HEK293 (cell line): ENCODE data around the gene TMEM141.
"Not testable (repeated sequence)": the region's sequence is repeated elsewhere in the genome, so short reads cannot be mapped to it uniquely, and the experiment has no call there.

Source experiments
- CTCF ChIA-PET: fragments of 350-600 bp; formaldehyde crosslinking; extraction: SDS; loops from one replicate; lab custom pipeline; 2021; ENCODE audit warnings: antibody characterized with exemption; lab: Yijun Ruan, JAX
- POLR2A ChIA-PET: fragments of 300-600 bp; formaldehyde crosslinking; extraction: SDS; loops from one replicate; lab custom pipeline; 2020; ENCODE audit warnings: antibody characterized with exemption, inconsistent platforms; lab: Yijun Ruan, JAX
- H3K27ac ChIP-seq: fragments of 200-500 bp; sonication (Bioruptor generic); 2 replicates; pipeline ENCODE4 v1.5.1; 2014; ENCODE audit warnings: low read depth, low read length, control low read depth, inconsistent platforms; ENCODE audit errors: extremely low read depth
- H3K36me3 ChIP-seq, 2 experiments: fragments of 200-500 bp in 1 of 2; sonication (Bioruptor generic) in 1 of 2; 1 replicate in 1 of 2; 2 replicates in 1 of 2; pipeline ENCODE4 v1.5.1; 2014 to 2017; ENCODE audit warnings: inconsistent platforms in 2 of 2, low read length in 2 of 2; ENCODE audit not compliant: control insufficient read depth in 2 of 2, insufficient read depth in 1 of 2
- H3K4me1 ChIP-seq: fragments of 200-500 bp; sonication (Bioruptor generic); 2 replicates; pipeline ENCODE4 v1.5.1; 2014; ENCODE audit warnings: mild to moderate bottlenecking, low read length, inconsistent platforms; ENCODE audit not compliant: control insufficient read depth, insufficient read depth
- H3K4me3 ChIP-seq: 2 replicates; pipeline ENCODE4 v1.5.1; 2011; ENCODE audit warnings: low read depth, mild to moderate bottlenecking, control low read depth, low read length, moderate library complexity
- H3K9me3 ChIP-seq: fragments of 200-500 bp; sonication (Bioruptor generic); 2 replicates; pipeline ENCODE4 v1.5.1; 2014; ENCODE audit warnings: low read depth, low read length, inconsistent platforms; ENCODE audit not compliant: control insufficient read depth, insufficient read depth
- FEZF1 ChIP-seq: fragments of 450-650 bp; formaldehyde crosslinking; IDR thresholded peaks from 2 replicates; pipeline ENCODE4 v1.5.1; 2016; ENCODE audit warnings: missing biosample characterization, missing genetic modification characterization
- SP7 ChIP-seq: fragments of 450-650 bp; formaldehyde crosslinking; IDR thresholded peaks from 2 replicates; pipeline ENCODE4 v1.5.1; 2016; ENCODE audit warnings: missing biosample characterization, missing genetic modification characterization
- TCF7L2 ChIP-seq: IDR thresholded peaks from 2 replicates; pipeline ENCODE4 v1.6.1; 2011; ENCODE audit warnings: low read depth, mild to moderate bottlenecking, inconsistent platforms, low read length, moderate library complexity, borderline replicate concordance
- ZBTB48 ChIP-seq: fragments of 450-650 bp; formaldehyde crosslinking; IDR thresholded peaks from 2 replicates; pipeline ENCODE4 v1.5.1; 2016; ENCODE audit warnings: missing biosample characterization, missing genetic modification characterization
- ZBTB7A ChIP-seq: fragments of 450-650 bp; formaldehyde crosslinking; IDR thresholded peaks from 2 replicates; pipeline ENCODE4 v1.5.1; 2016; ENCODE audit warnings: low read depth, missing biosample characterization, missing genetic modification characterization
- ZEB2 ChIP-seq: fragments of 450-650 bp; formaldehyde crosslinking; IDR thresholded peaks from 2 replicates; pipeline ENCODE4 v1.5.1; 2016; ENCODE audit warnings: missing biosample characterization, missing genetic modification characterization
- ZNF2 ChIP-seq: fragments of 450-650 bp; formaldehyde crosslinking; IDR thresholded peaks from 2 replicates; pipeline ENCODE4 v1.5.1; 2016; ENCODE audit warnings: missing biosample characterization, missing genetic modification characterization
- ZNF311 ChIP-seq: fragments of 450-650 bp; formaldehyde crosslinking; IDR thresholded peaks from 2 replicates; pipeline ENCODE4 v1.5.1; 2017; ENCODE audit warnings: missing biosample characterization, missing genetic modification characterization, borderline replicate concordance
- ZNF335 ChIP-seq: fragments of 450-650 bp; formaldehyde crosslinking; conservative IDR thresholded peaks from 2 replicates; pipeline ENCODE4 v1.5.1; 2016; ENCODE audit warnings: missing biosample characterization, missing genetic modification characterization
- ZNF514 ChIP-seq: fragments of 450-650 bp; formaldehyde crosslinking; IDR thresholded peaks from 2 replicates; pipeline ENCODE4 v1.5.1; 2016; ENCODE audit warnings: missing biosample characterization, missing genetic modification characterization
- ZNF660 ChIP-seq: fragments of 450-650 bp; IDR thresholded peaks from 2 replicates; pipeline ENCODE4 v1.5.1; 2018; ENCODE audit warnings: missing biosample characterization, mild to moderate bottlenecking, missing genetic modification characterization
- ZNF830 ChIP-seq: fragments of 450-650 bp; IDR thresholded peaks from 2 replicates; pipeline ENCODE4 v1.5.0; 2018; ENCODE audit warnings: missing biosample characterization, missing genetic modification characterization, low read depth, mild to moderate bottlenecking, moderate library complexity
- ZXDB ChIP-seq: fragments of 450-650 bp; formaldehyde crosslinking; IDR thresholded peaks from 2 replicates; pipeline ENCODE4 v1.5.1; 2016; ENCODE audit warnings: missing biosample characterization, missing genetic modification characterization
- TF ChIP-seq, protein P1 (sequence below): fragments of 450-650 bp; formaldehyde crosslinking; IDR thresholded peaks from 2 replicates; pipeline ENCODE4 v1.5.1; 2016; ENCODE audit warnings: missing biosample characterization, missing genetic modification characterization
- TF ChIP-seq, protein P2 (sequence below): fragments of 450-650 bp; formaldehyde crosslinking; IDR thresholded peaks from 2 replicates; pipeline ENCODE4 v1.5.1; 2016; ENCODE audit warnings: missing biosample characterization, missing genetic modification characterization, borderline replicate concordance
- TF ChIP-seq, protein P3 (sequence below): fragments of 450-650 bp; formaldehyde crosslinking; IDR thresholded peaks from 2 replicates; pipeline ENCODE4 v1.5.1; 2016; ENCODE audit warnings: missing biosample characterization, missing genetic modification characterization, borderline replicate concordance
- TF ChIP-seq, protein P4 (sequence below): fragments of 450-650 bp; formaldehyde crosslinking; IDR thresholded peaks from 2 replicates; pipeline ENCODE4 v1.5.1; 2016; ENCODE audit warnings: missing biosample characterization, missing genetic modification characterization

The TMEM141 gene

DNA sequence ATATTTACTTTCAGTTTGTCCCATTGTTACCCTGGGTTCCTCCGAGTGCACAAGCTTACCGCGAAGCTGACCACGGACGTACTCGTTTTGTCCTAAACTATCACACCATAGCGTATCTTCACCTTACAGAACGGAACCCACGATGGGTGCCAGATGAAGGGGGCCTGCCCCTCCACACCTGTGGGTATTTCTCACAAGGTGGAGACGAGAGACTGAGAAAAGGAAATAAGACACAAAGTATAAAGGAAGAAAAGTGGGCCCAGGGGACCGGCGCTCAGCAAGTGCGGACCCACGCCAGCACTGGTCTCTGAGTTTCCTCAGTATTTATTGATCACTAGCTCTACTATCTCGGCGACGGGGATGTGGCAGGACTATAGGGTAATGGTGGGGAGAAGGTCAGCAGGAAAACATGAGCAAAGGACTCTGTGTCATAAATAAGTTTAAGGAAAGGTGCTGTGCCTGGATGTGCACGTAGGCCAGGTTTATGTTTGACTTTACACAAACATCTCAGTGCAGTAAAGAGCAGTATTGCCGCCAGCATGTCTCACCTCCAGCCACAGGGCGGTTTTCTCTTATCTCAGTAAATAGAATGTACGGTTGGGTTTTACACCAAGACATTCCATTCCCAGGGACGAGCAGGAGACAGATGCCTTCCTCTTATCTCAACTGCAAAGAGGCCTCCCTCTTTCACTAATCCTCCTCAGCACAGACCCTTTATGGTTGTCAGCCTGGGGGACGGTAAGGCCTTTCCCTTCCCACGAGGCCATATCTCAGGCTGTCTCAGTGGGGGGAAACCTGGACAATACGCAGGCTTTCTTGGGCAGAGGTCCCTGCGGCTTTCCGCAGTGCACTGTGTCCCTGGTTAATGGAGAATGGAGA, 2.3 kb upstream of the TMEM141 start:
- ChIA-PET POLR2A (interaction anchor here (1.0 kb wide), 1 partner anchor 11 kb away, joined by 3 read pairs; no protein-coding TSS in a partner anchor), CTCF (interaction anchor here (0.5 to 6.1 kb wide), 33 partner anchors 11 to 480 kb away, joined by 3 to 61 read pairs (median 5); partner anchors contain the start of genes ABCA2, FUT7, LCN15 and LCN8)
- not testable (repeated sequence) for H3K9me3 ChIP-seq, H3K4me1 ChIP-seq, H3K4me3 ChIP-seq, H3K27ac ChIP-seq
- peak; percentile 56 for TF ChIP-seq FEZF1 (tag by site-specific recombination)
- TF ChIP-seq, protein P1, sequence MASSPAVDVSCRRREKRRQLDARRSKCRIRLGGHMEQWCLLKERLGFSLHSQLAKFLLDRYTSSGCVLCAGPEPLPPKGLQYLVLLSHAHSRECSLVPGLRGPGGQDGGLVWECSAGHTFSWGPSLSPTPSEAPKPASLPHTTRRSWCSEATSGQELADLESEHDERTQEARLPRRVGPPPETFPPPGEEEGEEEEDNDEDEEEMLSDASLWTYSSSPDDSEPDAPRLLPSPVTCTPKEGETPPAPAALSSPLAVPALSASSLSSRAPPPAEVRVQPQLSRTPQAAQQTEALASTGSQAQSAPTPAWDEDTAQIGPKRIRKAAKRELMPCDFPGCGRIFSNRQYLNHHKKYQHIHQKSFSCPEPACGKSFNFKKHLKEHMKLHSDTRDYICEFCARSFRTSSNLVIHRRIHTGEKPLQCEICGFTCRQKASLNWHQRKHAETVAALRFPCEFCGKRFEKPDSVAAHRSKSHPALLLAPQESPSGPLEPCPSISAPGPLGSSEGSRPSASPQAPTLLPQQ (tag by site-specific recombination): peak; percentile 38; the same call in 1 of the 2 replicates
- peaks cover 0 to 17% of the 10 kb centered on the region in 2 experiments; a peak in 1 of 3 replicates for H3K36me3 ChIP-seq

DNA sequence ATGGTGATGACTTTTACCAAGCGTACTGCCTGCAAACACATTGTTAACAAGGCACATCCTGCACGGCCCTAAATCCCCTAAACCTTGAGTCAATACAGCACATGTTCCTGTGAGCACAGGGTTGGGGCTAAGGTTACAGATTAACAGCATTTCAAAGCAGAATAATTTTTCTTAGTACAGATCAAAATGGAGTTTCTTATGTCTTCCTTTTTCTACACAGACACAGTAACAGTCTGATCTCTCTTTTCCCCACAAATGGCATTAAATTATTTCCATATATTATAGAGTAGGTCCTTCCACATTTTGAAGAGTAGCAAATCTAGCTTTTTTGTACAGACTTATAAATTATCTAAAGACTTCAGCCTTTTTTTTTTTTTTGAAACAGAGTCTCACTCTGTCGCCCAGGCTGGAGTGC, 1.6 kb upstream of the TMEM141 start:
- Histone ChIP-seq H3K4me3 (no peak overlapping the region), H3K27ac (no peak overlapping the region), H3K4me1 (peaks cover 6% of the 10 kb centered on the region), H3K9me3 (no peaks in the 10 kb centered on the region), H3K36me3 (peaks cover 0 to 19% of the 10 kb centered on the region in 2 experiments; a peak in 1 of 3 replicates)
- ChIA-PET CTCF (interaction anchor here (0.5 to 6.1 kb wide), 6 partner anchors 11 to 276 kb away, joined by 3 to 61 read pairs (median 9); no protein-coding TSS in a partner anchor), POLR2A (interaction anchor here (1.0 kb wide), 1 partner anchor 12 kb away, joined by 3 read pairs; no protein-coding TSS in a partner anchor)
- 0 out of 2 replicates have a peak, but pooled peaks have one; percentile 8 for TF ChIP-seq ZNF335 (tag by site-specific recombination)
- no peak for TF ChIP-seq SP7 (tag by site-specific recombination)
- TF ChIP-seq, protein P2, sequence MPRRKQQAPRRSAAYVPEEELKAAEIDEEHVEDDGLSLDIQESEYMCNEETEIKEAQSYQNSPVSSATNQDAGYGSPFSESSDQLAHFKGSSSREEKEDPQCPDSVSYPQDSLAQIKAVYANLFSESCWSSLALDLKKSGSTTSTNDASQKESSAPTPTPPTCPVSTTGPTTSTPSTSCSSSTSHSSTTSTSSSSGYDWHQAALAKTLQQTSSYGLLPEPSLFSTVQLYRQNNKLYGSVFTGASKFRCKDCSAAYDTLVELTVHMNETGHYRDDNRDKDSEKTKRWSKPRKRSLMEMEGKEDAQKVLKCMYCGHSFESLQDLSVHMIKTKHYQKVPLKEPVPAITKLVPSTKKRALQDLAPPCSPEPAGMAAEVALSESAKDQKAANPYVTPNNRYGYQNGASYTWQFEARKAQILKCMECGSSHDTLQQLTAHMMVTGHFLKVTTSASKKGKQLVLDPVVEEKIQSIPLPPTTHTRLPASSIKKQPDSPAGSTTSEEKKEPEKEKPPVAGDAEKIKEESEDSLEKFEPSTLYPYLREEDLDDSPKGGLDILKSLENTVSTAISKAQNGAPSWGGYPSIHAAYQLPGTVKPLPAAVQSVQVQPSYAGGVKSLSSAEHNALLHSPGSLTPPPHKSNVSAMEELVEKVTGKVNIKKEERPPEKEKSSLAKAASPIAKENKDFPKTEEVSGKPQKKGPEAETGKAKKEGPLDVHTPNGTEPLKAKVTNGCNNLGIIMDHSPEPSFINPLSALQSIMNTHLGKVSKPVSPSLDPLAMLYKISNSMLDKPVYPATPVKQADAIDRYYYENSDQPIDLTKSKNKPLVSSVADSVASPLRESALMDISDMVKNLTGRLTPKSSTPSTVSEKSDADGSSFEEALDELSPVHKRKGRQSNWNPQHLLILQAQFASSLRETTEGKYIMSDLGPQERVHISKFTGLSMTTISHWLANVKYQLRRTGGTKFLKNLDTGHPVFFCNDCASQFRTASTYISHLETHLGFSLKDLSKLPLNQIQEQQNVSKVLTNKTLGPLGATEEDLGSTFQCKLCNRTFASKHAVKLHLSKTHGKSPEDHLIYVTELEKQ (tag by site-specific recombination): no peak

DNA sequence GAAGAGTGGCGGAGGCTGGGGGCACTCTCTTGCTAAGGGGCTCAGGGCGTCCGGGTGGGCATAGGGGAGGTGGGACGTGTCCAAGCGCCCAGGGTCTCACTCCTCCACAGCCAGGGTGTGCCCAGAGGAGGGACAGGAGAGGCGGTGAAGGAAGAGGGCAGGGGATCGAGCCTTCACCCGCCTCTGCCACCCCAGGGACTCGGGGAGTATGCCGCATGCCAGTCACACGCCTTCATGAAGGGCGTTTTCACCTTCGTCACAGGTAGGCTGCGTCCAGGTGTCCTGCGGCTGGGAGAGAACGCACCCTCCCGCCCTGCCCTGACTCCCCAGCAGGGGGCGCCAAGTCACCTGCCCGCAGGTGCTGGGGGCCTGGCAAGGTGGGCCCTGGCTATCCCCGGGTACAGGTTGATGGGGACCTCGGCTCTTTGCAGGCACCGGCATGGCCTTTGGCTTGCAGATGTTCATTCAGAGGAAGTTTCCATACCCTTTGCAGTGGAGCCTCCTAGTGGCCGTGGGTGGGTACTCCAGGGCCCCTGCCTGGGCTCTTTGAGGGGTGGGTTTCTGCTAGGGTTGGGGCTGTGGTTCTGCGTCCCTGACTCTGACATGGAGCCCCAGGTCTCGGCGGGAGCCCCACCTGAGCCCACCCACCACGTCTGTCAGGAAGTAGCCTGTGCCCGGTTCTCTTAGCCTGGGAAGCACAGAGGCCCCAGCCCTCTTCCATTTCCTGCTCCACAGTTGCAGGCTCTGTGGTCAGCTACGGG, 552 bp downstream of the TMEM141 start:
- ChIA-PET POLR2A (interaction anchor here (0.9 to 2.6 kb wide), 5 partner anchors 9 to 449 kb away, joined by 3 to 24 read pairs (median 6); partner anchors contain the start of gene TUBB4B), CTCF (interaction anchor here (0.6 to 3.0 kb wide), 20 partner anchors 10 to 582 kb away, joined by 3 to 18 read pairs (median 5); partner anchors contain the start of genes AJM1, LCN8 and RABL6)
- Histone ChIP-seq H3K36me3 (peaks cover 0 to 21% of the 10 kb centered on the region in 2 experiments; a peak in 1 of 3 replicates), H3K27ac (peak overlapping the region; percentile 74), H3K4me1 (peaks cover 10% of the 10 kb centered on the region), H3K9me3 (no peaks in the 10 kb centered on the region), H3K4me3 (peak overlapping the region; percentile 47)
- TF ChIP-seq TCF7L2: no peak
- TF ChIP-seq ZNF830 (tag by site-specific recombination): no peak
- TF ChIP-seq, protein P3, sequence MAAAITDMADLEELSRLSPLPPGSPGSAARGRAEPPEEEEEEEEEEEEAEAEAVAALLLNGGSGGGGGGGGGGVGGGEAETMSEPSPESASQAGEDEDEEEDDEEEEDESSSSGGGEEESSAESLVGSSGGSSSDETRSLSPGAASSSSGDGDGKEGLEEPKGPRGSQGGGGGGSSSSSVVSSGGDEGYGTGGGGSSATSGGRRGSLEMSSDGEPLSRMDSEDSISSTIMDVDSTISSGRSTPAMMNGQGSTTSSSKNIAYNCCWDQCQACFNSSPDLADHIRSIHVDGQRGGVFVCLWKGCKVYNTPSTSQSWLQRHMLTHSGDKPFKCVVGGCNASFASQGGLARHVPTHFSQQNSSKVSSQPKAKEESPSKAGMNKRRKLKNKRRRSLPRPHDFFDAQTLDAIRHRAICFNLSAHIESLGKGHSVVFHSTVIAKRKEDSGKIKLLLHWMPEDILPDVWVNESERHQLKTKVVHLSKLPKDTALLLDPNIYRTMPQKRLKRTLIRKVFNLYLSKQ: 0 out of 2 replicates have a peak, but pooled peaks have one; percentile 48
- peak; percentile 54; the same call in 1 of the 2 replicates for TF ChIP-seq ZNF2 (tag by site-specific recombination)
- TF ChIP-seq ZEB2 (tag by site-specific recombination): peak; percentile 99
- TF ChIP-seq ZNF311 (tag by site-specific recombination): no peak
- TF ChIP-seq ZBTB7A (tag by site-specific recombination): peak; percentile 68; the same call in 1 of the 2 replicates
- TF ChIP-seq ZBTB48 (tag by site-specific recombination): peak; percentile 71; the same call in 1 of the 2 replicates
- no peak for TF ChIP-seq ZNF514 (tag by site-specific recombination)
- TF ChIP-seq, protein P4, sequence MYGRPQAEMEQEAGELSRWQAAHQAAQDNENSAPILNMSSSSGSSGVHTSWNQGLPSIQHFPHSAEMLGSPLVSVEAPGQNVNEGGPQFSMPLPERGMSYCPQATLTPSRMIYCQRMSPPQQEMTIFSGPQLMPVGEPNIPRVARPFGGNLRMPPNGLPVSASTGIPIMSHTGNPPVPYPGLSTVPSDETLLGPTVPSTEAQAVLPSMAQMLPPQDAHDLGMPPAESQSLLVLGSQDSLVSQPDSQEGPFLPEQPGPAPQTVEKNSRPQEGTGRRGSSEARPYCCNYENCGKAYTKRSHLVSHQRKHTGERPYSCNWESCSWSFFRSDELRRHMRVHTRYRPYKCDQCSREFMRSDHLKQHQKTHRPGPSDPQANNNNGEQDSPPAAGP (tag by site-specific recombination): peak; percentile 69; the same call in 1 of the 2 replicates
- TF ChIP-seq ZNF660: peak; percentile 31; the same call in 1 of the 2 replicates
- TF ChIP-seq ZXDB (tag by site-specific recombination): peak; percentile 51; the same call in 1 of the 2 replicates
